ENCODE data around the gene SAT2. TPM values are rescaled to one million over a fixed set of nuclear protein-coding genes. Genes with fewer than 3 reads are reported as not detected.
A peak's percentile ranks its signal among the peaks of the same experiment; 100 is the strongest.
"Not testable (repeated sequence)": the region's sequence is repeated elsewhere in the genome, so short reads cannot be mapped to it uniquely, and the experiment has no call there.

SAT2 gene
- total RNA-seq, 6 donors from 2014 or later, result 66.4 to 155 (median 81.3) TPM

- peaks cover 16 to 21% (median 21%) of the 10 kb centered on the region in 4 donors for H3K4me1 ChIP-seq
- WGBS, 2 donors, result 56 to 63% methylated on average over 4 of the region's 4 CpGs
- no peaks in the 10 kb centered on the region for H3K9me3 ChIP-seq
- TF ChIP-seq CTCF (IDR thresholded peaks at IDR 0.05) (no peak), POLR2A (IDR thresholded peaks at IDR 0.05) (no peak), POLR2AphosphoS5 (IDR thresholded peaks at IDR 0.05) (no peak), EP300 (IDR thresholded peaks at IDR 0.05) (no peak)
- DNase-seq (no peak), ATAC-seq (ENCODE audit: low FRiP score in 2 of 2) (no peak)
- no peaks in the 10 kb centered on the region for H3K36me3 ChIP-seq
- no peak overlapping the region for H3K27ac ChIP-seq
- H3K27me3 ChIP-seq, result peaks cover 0 to 21% (median 6%) of the 10 kb centered on the region in 4 donors
- H3K4me3 ChIP-seq, result no peak overlapping the region
Measured at GRCh38 chr17:7647018-7647417, 19.4 kb upstream of the SAT2 start.

- H3K9me3 ChIP-seq, result no peaks in the 10 kb centered on the region
- peaks cover 0 to 16% (median 3%) of the 10 kb centered on the region in 4 donors for H3K27me3 ChIP-seq
- no peak for ATAC-seq (ENCODE audit: low FRiP score in 2 of 2)
- H3K36me3 ChIP-seq, result no peaks in the 10 kb centered on the region
- 82 to 83% methylated on average over 8 of the region's 9 CpGs for WGBS, 2 donors
- TF ChIP-seq EP300 (IDR thresholded peaks at IDR 0.05), result no peak
- TF ChIP-seq POLR2A (IDR thresholded peaks at IDR 0.05), result no peak
- TF ChIP-seq CTCF (IDR thresholded peaks at IDR 0.05), result no peak
- no peak for TF ChIP-seq POLR2AphosphoS5 (IDR thresholded peaks at IDR 0.05)
- no peak for DNase-seq
- no peak overlapping the region for H3K27ac ChIP-seq
- H3K4me3 ChIP-seq, result no peak overlapping the region
- H3K4me1 ChIP-seq, result peaks cover 13 to 16% (median 15%) of the 10 kb centered on the region in 4 donors
Measured at GRCh38 chr17:7646457-7646856, 18.8 kb upstream of the SAT2 start.

GRCh38 chr17:7644775-7645174, 17.2 kb upstream of the SAT2 start:
- WGBS, 2 donors, result 75 to 78% methylated on average over 4 of the region's 4 CpGs
- no peak overlapping the region for H3K27ac ChIP-seq
- H3K9me3 ChIP-seq, result no peaks in the 10 kb centered on the region
- no peak for DNase-seq
- no peaks in the 10 kb centered on the region for H3K27me3 ChIP-seq
- no peak overlapping the region for H3K4me3 ChIP-seq
- no peaks in the 10 kb centered on the region for H3K36me3 ChIP-seq
- TF ChIP-seq CTCF (IDR thresholded peaks at IDR 0.05), result no peak
- TF ChIP-seq POLR2AphosphoS5 (IDR thresholded peaks at IDR 0.05), result no peak
- no peak for TF ChIP-seq POLR2A (IDR thresholded peaks at IDR 0.05)
- TF ChIP-seq EP300 (IDR thresholded peaks at IDR 0.05), result no peak
- ATAC-seq (ENCODE audit: low FRiP score in 2 of 2), result peak in 1 of 2 donors; percentile 57
- no peaks in the 10 kb centered on the region for H3K4me1 ChIP-seq

- WGBS, 2 donors, result 61 to 66% methylated on average over 7 of the region's 7 CpGs
- not testable (repeated sequence) for ATAC-seq (ENCODE audit: low FRiP score in 2 of 2)
Measured at GRCh38 chr17:7641635-7642034, 14.0 kb upstream of the SAT2 start.

GRCh38 chr17:7640783-7641182, 13.2 kb upstream of the SAT2 start:
- no peak overlapping the region for H3K27ac ChIP-seq
- H3K27me3 ChIP-seq, result no peaks in the 10 kb centered on the region
- no peaks in the 10 kb centered on the region for H3K4me1 ChIP-seq
- TF ChIP-seq POLR2A (IDR thresholded peaks at IDR 0.05) (no peak), EP300 (IDR thresholded peaks at IDR 0.05) (no peak), CTCF (IDR thresholded peaks at IDR 0.05) (no peak), POLR2AphosphoS5 (IDR thresholded peaks at IDR 0.05) (no peak)
- no peaks in the 10 kb centered on the region for H3K36me3 ChIP-seq
- WGBS, 2 donors, result 95 to 98% methylated on average over 17 to 21 of the region's 26 CpGs
- no peaks in the 10 kb centered on the region for H3K9me3 ChIP-seq
- peak in 1 of 2 donors; percentile 69 for DNase-seq
- no peak overlapping the region for H3K4me3 ChIP-seq
- no peak for ATAC-seq (ENCODE audit: low FRiP score in 2 of 2)

More at GRCh38 chr17:7641635-7642034, 14.0 kb upstream of the SAT2 start:
- not testable (repeated sequence) for H3K27me3 ChIP-seq, H3K9me3 ChIP-seq, H3K27ac ChIP-seq, DNase-seq, H3K4me1 ChIP-seq, H3K36me3 ChIP-seq, H3K4me3 ChIP-seq
